Natural killer cell (primary cell): ENCODE data around the gene ANKRD52. TPM values are rescaled to one million over a fixed set of nuclear protein-coding genes. Genes with fewer than 3 reads are reported as not detected.

Experiments used
- ATAC-seq, 3 donors: fragments of 150-1000 bp in 2 of 3; fragments of 200-7000 bp in 1 of 3; cut with Tn5 transposase; 1 replicate in 1 of 3; 2 replicates in 2 of 3; pipeline ENCODE4 v1.10.0; 2021; ENCODE audit warnings: mild to moderate bottlenecking in 2 of 3, moderate library complexity in 2 of 3
- DNase-seq, 2 donors: peaks; one replicate each; pipeline versions ENCODE4 v3.0.0 to v3.0.0-alpha.2; 2013 to 2021; ENCODE audit warnings: mixed read lengths in 1 of 2
- H3K27ac ChIP-seq: one replicate; pipeline ENCODE4 v1.5.1; 2013; ENCODE audit warnings: mild to moderate bottlenecking, low read length
- H3K27me3 ChIP-seq: one replicate; pipeline ENCODE4 v1.6.1; 2013; ENCODE audit warnings: low read length; ENCODE audit not compliant: control insufficient read depth, insufficient read depth
- H3K36me3 ChIP-seq: one replicate; pipeline ENCODE4 v1.6.1; 2013; ENCODE audit warnings: low read length; ENCODE audit not compliant: control insufficient read depth, insufficient read depth
- H3K4me1 ChIP-seq: one replicate; pipeline ENCODE4 v1.6.1; 2013; ENCODE audit warnings: low read length; ENCODE audit not compliant: control insufficient read depth, insufficient read depth
- H3K4me3 ChIP-seq: one replicate; pipeline ENCODE4 v1.5.1; 2013; ENCODE audit warnings: low read length
- H3K9me3 ChIP-seq: one replicate; pipeline ENCODE4 v1.6.1; 2013; ENCODE audit warnings: low read length; ENCODE audit not compliant: control insufficient read depth, insufficient read depth
- H3K27ac Mint-ChIP-seq, 2 donors: one replicate each; pipeline ENCODE4 v1.8.0; 2022; ENCODE audit warnings: mild to moderate bottlenecking in 2 of 2, mixed read lengths in 2 of 2, moderate library complexity in 1 of 2
- H3K27me3 Mint-ChIP-seq, 2 donors: one replicate each; pipeline ENCODE4 v1.8.0; 2022; ENCODE audit warnings: low read depth in 2 of 2, mixed read lengths in 2 of 2
- H3K36me3 Mint-ChIP-seq: one replicate; pipeline ENCODE4 v1.8.0; 2022; ENCODE audit warnings: mixed read lengths
- H3K4me1 Mint-ChIP-seq, 2 donors: one replicate each; pipeline ENCODE4 v1.8.0; 2022; ENCODE audit warnings: mixed read lengths in 2 of 2
- H3K4me3 Mint-ChIP-seq: one replicate; pipeline ENCODE4 v1.8.0; 2022; ENCODE audit warnings: mild to moderate bottlenecking, moderate library complexity, mixed read lengths
- H3K9me3 Mint-ChIP-seq, 2 donors: one replicate each; pipeline ENCODE4 v1.8.0; 2022; ENCODE audit warnings: mixed read lengths in 2 of 2
- CTCF ChIP-seq: fragments of 200-600 bp; IDR thresholded peaks from one replicate; pipeline ENCODE4 v1.8.0; 2022; ENCODE audit warnings: antibody characterized with exemption
- WGBS: methylation state at CpG from one replicate; pipeline ENCODE4 v1.1.7; 2013; ENCODE audit warnings: missing lambda C conversion rate; ENCODE audit not compliant: insufficient coverage; 5-methylcytosine and 5-hydroxymethylcytosine counted together
- intact Hi-C: fragments of 100-400 bp; cut with micrococcal nuclease; formaldehyde crosslinking; loops from one replicate; pipeline ENCODE4 v1.14.2; 2022
- total RNA-seq, 4 donors: library from RNA; stranded (reverse); fragments of 120-200 nt in 1 of 4; gene quantifications; one replicate each; pipeline versions ENCODE4 v1.2.3 to v1.2.4, GENCODE V29; 2013 to 2022

The ANKRD52 gene
- total RNA-seq, 3 donors from 2014 or later (not counting 1 experiment from before 2014, with no cell fraction given), result 34.1 to 52.2 (median 51.4) TPM

- Mint-ChIP-seq H3K4me3 (no peak overlapping the region), H3K36me3 (no peaks in the 10 kb centered on the region), H3K27ac (no peak overlapping the region), H3K9me3 (no peaks in the 10 kb centered on the region), H3K27me3 (no peaks in the 10 kb centered on the region), H3K4me1 (peaks cover 0 to 12% of the 10 kb centered on the region in 2 donors)
- WGBS, result 92% methylated on average over 7 of the region's 9 CpGs
- Histone ChIP-seq H3K4me3 (no peak overlapping the region), H3K36me3 (peaks cover 56% of the 10 kb centered on the region), H3K27me3 (no peaks in the 10 kb centered on the region), H3K9me3 (no peaks in the 10 kb centered on the region), H3K27ac (no peak overlapping the region), H3K4me1 (no peaks in the 10 kb centered on the region)
- ATAC-seq, result no peak
- no peak for TF ChIP-seq CTCF
- no peak for DNase-seq
- intact Hi-C loops, result no loop called here
Observed at GRCh38 chr12:56241424-56242303, 16.5 kb downstream of the ANKRD52 start.

DNA sequence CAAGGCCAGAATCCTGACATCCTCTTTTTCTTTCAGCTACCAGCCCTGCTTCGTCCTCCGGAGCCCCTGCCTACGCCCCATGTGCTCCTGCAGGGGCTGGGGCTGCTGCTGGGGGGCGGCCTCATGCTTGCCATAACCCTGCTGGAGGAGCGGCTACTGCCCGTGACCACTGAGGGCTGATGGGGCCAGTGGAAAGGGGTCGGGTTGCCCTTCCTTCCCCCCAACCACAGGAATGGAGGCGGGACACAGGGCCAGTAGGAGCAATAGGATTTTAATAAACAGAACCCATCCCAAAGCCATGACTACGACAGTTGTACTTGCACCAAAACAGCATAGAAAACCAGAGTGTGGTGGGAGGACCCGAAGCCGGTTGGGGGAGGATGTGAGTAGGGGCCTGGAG is 20.6 kb downstream of the ANKRD52 start:
- ATAC-seq (no peak), DNase-seq (no peak)
- Mint-ChIP-seq H3K4me3 (no peak overlapping the region), H3K9me3 (no peaks in the 10 kb centered on the region), H3K27ac (no peak overlapping the region), H3K27me3 (no peaks in the 10 kb centered on the region), H3K36me3 (no peaks in the 10 kb centered on the region), H3K4me1 (peaks cover 0 to 7% of the 10 kb centered on the region in 2 donors)
- 92% methylated on average over 11 of the region's 11 CpGs for WGBS
- Histone ChIP-seq H3K36me3 (peaks cover 22% of the 10 kb centered on the region), H3K4me3 (no peak overlapping the region), H3K27me3 (no peaks in the 10 kb centered on the region), H3K4me1 (no peaks in the 10 kb centered on the region), H3K27ac (no peak overlapping the region), H3K9me3 (no peaks in the 10 kb centered on the region)
- TF ChIP-seq CTCF, result no peak
- intact Hi-C loops, result no loop called here

DNA sequence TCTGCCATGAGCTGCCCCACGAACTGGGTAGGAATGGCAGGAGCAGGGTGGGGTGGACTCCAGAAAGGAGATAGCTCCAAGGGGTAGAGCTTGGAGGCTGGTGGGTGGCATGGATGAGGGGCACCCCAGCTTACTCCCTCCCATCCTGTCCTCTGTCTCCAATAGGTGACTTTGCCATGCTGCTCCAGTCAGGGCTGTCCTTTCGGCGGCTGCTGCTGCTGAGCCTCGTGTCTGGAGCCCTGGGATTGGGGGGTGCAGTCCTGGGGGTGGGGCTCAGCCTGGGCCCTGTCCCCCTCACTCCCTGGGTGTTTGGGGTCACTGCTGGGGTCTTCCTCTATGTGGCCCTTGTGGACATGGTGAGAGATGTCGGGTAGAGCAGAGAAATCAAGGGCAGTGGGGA is 21.2 kb downstream of the ANKRD52 start:
- H3K27ac Mint-ChIP-seq, result no peak overlapping the region
- H3K4me1 ChIP-seq, result no peaks in the 10 kb centered on the region
- peaks cover 0 to 1% of the 10 kb centered on the region in 2 donors for H3K4me1 Mint-ChIP-seq
- H3K27me3 Mint-ChIP-seq, result no peaks in the 10 kb centered on the region
- H3K9me3 Mint-ChIP-seq, result no peaks in the 10 kb centered on the region
- H3K9me3 ChIP-seq, result no peaks in the 10 kb centered on the region
- DNase-seq, result no peak
- TF ChIP-seq CTCF, result no peak
- no peaks in the 10 kb centered on the region for H3K27me3 ChIP-seq
- intact Hi-C loops, result no loop called here
- no peak for ATAC-seq
- H3K4me3 Mint-ChIP-seq, result no peak overlapping the region
- no peaks in the 10 kb centered on the region for H3K36me3 Mint-ChIP-seq
- no peak overlapping the region for H3K4me3 ChIP-seq
- WGBS, result 84% methylated on average over 5 of the region's 5 CpGs
- no peak overlapping the region for H3K27ac ChIP-seq
- H3K36me3 ChIP-seq, result peaks cover 16% of the 10 kb centered on the region
